ENCODE measurements around the gene RAB31.

- TF ChIP-seq CTCF (IDR thresholded peaks at IDR 0.05; ENCODE audit: low read length) (no peak), EZH2 (IDR thresholded peaks at IDR 0.05; ENCODE audit: borderline replicate concordance, low read length) (no peak)
Observed at GRCh38 chr18:9704233-9705118, 3.6 kb upstream of the RAB31 start.
